Fibroblast of gingiva (primary cell): ENCODE measurements around the gene KARS1.

ENCODE experiments used
- DNase-seq: peaks from one replicate; pipeline ENCODE4 v3.0.0-alpha.2; 2011; ENCODE audit warnings: low read depth

Gene KARS1

GRCh38 chr16:75647492-75648264 lies at the start of gene KARS1, which contains the start of gene TERF2IP:
Gene KARS1, minus strand, starts transcription at chr16:75647665. Its CDS starts 26 bp downstream, at chr16:75647639.
Gene TERF2IP, plus strand, starts transcription at chr16:75647773. Its CDS starts 110 bp downstream, at chr16:75647883.
- peak; percentile 92 for DNase-seq

- no peak for DNase-seq
Measured at GRCh38 chr16:75695708-75696107, 48.2 kb upstream of the KARS1 start.

- DNase-seq, result no peak
Measured at GRCh38 chr16:75687361-75687760, 39.9 kb upstream of the KARS1 start.

GRCh38 chr16:75682308-75682707 lies 34.8 kb upstream of the KARS1 start:
- no peak for DNase-seq

- no peak for DNase-seq
Measured at GRCh38 chr16:75679366-75679765, 31.9 kb upstream of the KARS1 start.

- no peak for DNase-seq
Measured at GRCh38 chr16:75676909-75677308, 29.4 kb upstream of the KARS1 start, which contains the start of gene CPHXL2. Gene CPHXL2, minus strand, starts transcription at chr16:75677009. Its CDS starts 10 bp downstream, at chr16:75676999.

GRCh38 chr16:75667503-75667902 lies 20.0 kb upstream of the KARS1 start:
- no peak for DNase-seq

- no peak for DNase-seq
Measured at GRCh38 chr16:75660726-75661302, 13.3 kb upstream of the KARS1 start.

GRCh38 chr16:75660321-75660720 lies 12.9 kb upstream of the KARS1 start:
- DNase-seq, result no peak

GRCh38 chr16:75658175-75658574 lies 10.7 kb upstream of the KARS1 start:
- DNase-seq, result no peak

- DNase-seq, result peak; percentile 83
Measured at GRCh38 chr16:75653922-75654321, 6.5 kb upstream of the KARS1 start.

GRCh38 chr16:75648265-75649076 lies 1.0 kb upstream of the KARS1 start:
- DNase-seq, result peak; percentile 63

- no peak for DNase-seq
Measured at GRCh38 chr16:75647112-75647491, 363 bp downstream of the KARS1 start.

- DNase-seq, result no peak
Measured at GRCh38 chr16:75644240-75645012, 3.0 kb downstream of the KARS1 start.

GRCh38 chr16:75640598-75640997 lies 6.9 kb downstream of the KARS1 start:
- DNase-seq, result no peak

- DNase-seq, result no peak
Measured at GRCh38 chr16:75635036-75635435, 12.4 kb downstream of the KARS1 start.

- no peak for DNase-seq
Measured at GRCh38 chr16:75632857-75633256, 14.6 kb downstream of the KARS1 start.

GRCh38 chr16:75630052-75630451 lies 17.4 kb downstream of the KARS1 start:
- DNase-seq, result no peak

- DNase-seq, result no peak
Measured at GRCh38 chr16:75629132-75629531, 18.3 kb downstream of the KARS1 start.

GRCh38 chr16:75628351-75628750 lies 19.1 kb downstream of the KARS1 start:
- no peak for DNase-seq

GRCh38 chr16:75627851-75628250 lies 19.6 kb downstream of the KARS1 start:
- no peak for DNase-seq

GRCh38 chr16:75626806-75627205 lies 20.7 kb downstream of the KARS1 start:
- DNase-seq, result no peak
